Measurements from ENCODE around the gene CEP164.
"Not testable (repeated sequence)": the region's sequence is repeated elsewhere in the genome, so short reads cannot be mapped to it uniquely, and the experiment has no call there.

CEP164 gene

GRCh38 chr11:117443266-117444186, 115.9 kb downstream of the CEP164 start:
- FAIRE-seq = no peak

DNA sequence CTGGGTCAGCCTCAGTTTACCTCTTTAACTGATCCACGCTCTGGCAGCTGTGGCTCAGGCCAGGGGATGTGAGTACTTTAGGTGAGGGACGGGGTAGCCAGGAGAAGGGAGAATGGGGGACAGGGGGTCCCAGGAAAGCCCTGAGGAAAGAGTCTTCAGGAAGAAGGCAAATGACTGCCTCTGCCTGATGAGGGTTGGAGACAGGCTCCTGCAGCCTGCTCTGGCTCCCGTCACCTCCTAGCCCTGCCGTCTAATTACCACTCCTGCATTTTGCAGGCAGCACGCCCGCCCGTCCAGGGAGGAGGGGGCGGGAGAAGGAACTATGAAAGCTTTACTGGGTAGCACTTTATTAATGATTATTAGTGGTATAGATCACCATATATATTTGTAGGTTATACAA, 116.6 kb downstream of the CEP164 start:
- no peak for FAIRE-seq

DNA sequence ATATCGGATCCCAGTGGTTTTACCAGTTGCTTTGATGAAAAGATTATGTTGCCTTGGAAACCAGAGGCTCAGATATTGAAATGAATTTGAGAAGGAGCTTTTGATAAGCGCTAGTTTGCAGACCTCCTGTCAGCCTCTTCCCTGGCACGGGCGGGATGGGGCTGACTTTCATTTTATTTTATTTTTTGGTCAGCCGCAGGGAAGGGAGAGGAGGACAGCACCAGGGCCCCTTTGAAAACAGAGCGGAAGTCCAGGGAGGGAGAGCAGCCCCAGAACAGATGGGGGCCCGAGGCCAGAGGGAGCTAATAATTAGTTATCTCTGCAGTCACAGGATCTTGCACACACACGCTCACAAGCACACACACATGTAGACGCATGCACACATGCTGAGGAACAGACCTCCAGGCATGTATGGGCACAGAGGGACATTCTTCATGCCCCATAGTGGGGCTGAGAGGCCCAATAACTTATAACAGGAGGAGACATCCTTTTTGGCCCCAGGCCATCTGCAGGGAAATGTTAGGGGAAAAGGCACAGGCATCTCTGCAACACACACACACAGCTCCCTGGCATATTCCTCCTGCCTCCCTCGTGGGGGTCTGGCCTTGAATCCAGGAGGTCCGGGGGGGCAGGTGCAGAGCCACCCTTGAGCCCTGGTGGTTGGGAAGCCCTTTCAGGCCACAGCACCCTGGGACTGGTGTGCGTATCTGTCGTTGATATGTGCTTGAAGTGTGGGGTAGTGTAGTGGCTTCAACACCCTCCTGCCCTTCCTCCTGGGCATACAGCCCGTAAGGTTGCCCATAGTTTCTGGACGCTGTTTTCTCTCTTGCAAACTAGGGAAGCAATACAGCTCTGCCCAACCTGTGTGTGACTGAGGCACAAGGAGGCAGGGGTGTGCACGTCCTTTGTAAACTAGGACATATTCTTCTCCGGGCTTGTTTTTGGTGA, 117.3 kb downstream of the CEP164 start:
- no peak for FAIRE-seq

- no peak for FAIRE-seq
These were observed 121.5 kb downstream of the CEP164 start for GRCh38 chr11:117449111-117449693.

DNA sequence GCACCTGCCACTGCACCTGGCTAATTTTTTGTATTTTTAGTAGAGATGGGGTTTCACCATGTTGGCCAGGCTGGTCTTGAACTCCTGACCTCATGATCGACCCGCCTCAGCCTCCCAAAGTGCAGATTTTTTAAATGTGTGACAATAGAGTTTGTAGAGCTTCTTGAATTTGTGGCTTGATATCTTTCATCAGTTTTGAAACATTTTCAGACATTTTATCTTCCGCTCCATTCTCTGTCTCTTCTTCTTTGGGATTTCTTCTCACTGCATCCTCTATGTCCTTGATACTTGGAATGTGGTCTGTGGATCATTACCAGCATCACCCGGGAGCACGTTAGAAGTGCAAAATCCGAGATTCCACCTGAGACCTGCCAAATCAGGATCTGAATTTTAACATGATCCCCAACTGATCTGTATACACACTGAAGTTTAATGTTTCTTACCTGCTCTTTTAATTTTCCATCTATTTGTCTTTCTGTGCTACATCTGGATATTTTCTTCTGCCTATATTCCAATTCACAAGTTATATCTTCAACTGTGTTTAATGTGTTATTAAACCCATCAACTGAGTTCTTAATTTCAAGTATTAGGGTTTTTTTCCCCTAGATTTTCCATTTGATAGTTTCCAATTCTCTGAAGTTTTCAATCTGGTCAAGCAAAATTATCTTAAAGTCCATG, 126.4 kb downstream of the CEP164 start:
- no peak for FAIRE-seq

DNA sequence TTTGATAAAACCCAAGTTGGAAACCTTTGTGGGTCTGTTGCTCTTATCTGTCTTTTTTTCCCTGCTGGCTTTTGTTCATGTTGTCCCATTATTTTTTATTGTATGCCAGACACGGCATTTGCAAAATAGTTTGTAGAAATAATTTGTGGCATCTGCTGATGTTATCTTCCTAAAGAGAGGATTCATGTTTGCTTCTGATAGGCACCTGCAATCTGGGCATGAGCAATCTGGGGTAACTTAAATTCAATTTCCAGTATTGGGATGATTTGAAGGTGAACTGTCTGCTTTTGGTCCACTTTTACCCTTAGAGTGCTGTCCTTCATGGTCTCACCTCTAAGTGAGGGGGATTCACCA, 126.9 kb downstream of the CEP164 start:
- FAIRE-seq = no peak

DNA sequence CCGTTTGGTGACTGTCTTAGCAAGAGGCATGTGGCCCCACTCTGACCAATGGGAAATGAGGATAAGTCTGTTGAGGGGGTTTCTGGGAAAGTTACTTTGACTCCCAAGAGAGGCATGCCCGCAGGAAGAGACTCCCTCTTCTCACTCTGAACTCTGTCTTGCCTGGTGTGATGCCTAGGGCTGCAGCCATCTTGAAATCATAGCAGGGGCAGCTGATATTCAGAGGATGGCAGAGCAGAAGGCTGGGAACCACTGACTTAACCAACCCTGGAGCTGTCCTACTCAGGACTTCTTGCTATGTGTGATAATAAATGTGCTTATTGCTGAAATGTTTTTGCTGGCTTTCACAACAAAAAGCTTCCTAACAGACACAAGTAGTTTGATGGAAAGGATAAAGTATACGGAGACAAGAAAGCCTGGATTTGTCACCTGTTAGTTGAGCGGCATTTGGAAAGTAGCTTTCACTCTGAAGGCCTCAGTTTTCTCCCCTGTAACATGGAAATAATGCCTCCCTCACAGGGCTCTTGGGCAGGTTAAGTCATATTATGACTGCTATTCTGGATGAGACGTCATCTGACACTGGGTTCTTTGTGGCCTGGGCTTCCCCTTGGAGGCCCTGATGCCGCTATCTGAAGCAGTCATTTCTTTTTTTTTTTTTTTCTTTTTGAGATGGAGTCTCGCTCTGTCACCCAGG, 128.5 kb downstream of the CEP164 start:
- FAIRE-seq = no peak

GRCh38 chr11:117456721-117457029, 129.0 kb downstream of the CEP164 start:
- FAIRE-seq = not testable (repeated sequence)

GRCh38 chr11:117457031-117457785, 129.6 kb downstream of the CEP164 start:
- no peak for FAIRE-seq

GRCh38 chr11:117457835-117458234, 130.2 kb downstream of the CEP164 start:
- no peak for FAIRE-seq

DNA sequence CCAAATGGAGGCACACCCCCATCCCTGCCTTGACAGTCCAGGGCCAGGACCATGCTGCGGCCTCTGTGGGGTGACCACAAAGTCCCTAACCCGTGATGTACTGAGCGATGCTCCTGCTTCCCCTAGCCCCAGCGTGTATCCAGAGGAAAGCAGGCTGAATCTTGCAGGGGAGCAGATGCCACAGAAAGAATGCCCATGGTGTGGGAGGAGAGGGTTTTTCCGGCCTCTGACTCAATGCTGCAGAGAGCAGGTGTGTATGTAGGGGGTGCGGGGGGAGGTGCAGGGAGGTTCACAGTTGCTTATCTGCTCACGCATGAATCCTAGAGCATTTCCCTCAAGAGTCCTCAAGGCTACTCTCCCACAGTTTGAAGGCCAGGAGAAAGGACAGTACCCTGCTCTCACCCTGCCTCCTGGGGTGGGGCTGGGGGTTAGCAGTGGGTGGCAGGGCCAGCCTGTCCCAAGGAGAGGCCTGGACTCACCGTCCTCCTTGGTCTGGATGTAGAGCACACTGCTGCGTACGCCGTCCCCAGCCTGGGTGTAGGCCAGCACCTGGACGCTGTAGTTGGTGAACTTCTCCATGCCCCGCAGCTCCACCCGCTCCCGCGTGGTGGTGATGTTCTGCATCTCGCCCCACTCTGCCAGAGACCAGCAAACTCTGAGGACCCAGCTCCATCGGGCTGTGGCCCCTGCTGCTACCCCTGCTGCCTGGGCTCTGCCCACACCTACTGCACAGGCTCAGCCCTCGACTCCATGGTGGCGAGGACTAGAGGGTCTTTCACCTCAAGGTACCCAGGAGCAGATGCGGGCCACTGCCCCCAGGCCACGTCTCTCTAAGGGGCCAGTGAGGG, 130.8 kb downstream of the CEP164 start:
- FAIRE-seq = no peak

DNA sequence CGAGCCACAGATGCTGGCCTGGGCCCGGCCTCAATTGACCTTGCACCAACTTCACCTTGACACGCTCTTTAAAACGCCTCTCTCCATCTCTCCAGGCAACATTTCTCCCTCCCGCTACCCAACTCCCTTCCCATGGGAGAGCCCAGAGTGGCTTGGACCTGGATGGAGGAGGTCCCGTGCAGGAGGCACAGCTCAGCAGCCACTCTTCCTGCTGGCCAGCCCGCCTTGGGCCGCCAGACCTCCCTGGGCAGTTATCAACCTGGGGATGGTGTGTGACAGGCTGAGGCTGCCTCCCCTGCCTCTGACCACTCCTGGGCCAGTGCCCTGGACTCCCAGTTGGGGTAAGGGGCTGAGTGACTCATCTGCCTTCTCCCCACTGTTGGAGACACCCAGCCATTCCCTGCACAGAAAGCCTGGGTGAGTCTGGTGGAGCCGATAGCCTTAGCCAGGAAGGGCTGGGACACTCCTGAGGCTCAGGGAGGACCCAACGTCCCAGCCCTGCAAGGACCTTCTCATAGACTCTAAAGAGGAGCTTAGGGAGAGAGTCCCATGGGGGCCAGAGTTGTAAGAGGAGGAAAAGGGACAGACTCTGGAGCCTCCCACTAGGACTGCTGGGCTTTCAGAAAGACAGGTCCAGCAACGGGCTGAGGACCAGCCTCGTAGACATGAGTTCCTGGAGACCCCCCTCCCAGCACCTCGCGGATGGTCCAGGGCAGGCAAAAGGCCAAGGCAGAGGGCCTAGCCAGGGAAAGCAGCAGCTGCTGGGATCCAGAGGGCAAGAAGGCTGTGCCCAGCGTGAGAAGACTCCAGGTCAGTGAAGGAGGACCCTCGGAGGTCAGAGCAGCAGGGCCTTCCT, 131.7 kb downstream of the CEP164 start:
- no peak for FAIRE-seq

- FAIRE-seq = no peak
These were observed 132.3 kb downstream of the CEP164 start for GRCh38 chr11:117459979-117460300.

- FAIRE-seq = no peak
These were observed 133.9 kb downstream of the CEP164 start for GRCh38 chr11:117461396-117462182.

DNA sequence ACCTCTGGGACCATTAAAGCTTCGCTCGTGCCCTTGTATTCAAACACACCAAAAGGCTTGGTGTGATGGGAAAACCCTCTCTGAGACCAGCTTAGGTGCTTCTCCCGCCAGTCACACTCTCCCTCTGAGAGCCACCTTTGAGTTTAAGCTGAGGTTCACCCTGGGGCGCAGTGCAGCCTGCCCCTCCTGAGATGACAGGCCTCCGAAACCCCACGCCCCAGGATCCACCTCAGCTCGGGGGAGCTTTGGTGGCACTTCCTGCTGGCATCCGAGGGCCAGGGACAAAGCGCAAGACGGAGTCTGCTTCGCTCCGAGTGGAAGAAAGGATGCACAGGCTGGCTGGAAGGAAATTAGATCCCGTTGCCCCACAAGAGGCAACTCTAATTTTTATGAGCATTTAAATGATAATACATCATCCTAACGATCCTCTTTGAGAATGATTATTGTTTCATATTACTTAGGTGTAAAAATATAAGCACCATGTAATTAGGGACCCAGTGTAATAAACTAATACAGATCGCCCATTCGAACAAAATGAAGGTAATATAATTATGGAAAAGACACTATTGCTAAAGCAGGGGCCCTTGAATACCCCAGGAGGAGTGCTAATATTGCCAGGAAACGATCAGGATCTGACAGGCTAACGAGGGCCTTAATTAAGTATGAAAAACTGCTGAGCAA, 134.7 kb downstream of the CEP164 start:
- no peak for FAIRE-seq

DNA sequence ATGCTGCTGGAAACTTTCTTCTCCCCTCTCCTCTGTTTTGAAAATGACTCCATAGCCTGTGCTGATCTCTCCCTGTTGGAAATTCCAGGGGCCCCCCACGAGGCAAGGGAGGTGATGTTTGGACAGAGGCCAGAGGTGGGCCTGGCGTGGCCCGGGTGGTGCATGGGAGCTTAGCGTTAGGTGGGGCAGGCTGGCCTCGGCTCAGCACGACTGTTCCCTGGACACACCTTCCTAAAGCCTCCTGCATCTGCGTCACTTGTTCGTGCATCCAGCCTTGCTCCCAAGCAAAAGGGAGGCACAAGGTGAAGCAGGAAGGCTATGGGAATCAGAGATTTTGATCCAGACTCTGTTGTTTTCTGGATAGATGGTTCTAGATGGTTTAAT, 135.2 kb downstream of the CEP164 start:
- no peak for FAIRE-seq

Data from G401.6 (cell line).